CD8-positive, alpha-beta memory T cell (primary cell): ENCODE measurements around the gene LYPD4. TPM values are rescaled to one million over a fixed set of nuclear protein-coding genes. Genes with fewer than 3 reads are reported as not detected.

Experiments
- CTCF ChIA-PET: fragments of 350-600 bp; sonication (Branson Sonifier 250); formaldehyde crosslinking; loops from one replicate; lab custom pipeline; 2021; ENCODE audit warnings: antibody characterized with exemption; lab: Charles Lee
- POLR2A ChIA-PET: fragments of 350-600 bp; sonication (Branson Sonifier 250); formaldehyde crosslinking; loops from one replicate; lab custom pipeline; 2021; ENCODE audit warnings: antibody characterized with exemption; lab: Charles Lee
- DNase-seq, 5 donors: peaks; one replicate each; pipeline versions ENCODE4 v3.0.0 to v3.0.0-alpha.2; 2020 to 2022; ENCODE audit warnings: mixed read lengths in 1 of 5
- H3K27ac ChIP-seq: one replicate; pipeline ENCODE4 v1.7.0; 2013; ENCODE audit warnings: low read depth, mild to moderate bottlenecking, low read length, moderate library complexity
- H3K27me3 ChIP-seq: 2 replicates; pipeline ENCODE4 v1.7.0; 2013; ENCODE audit warnings: low read length, mild to moderate bottlenecking; ENCODE audit not compliant: insufficient read depth, poor library complexity, severe bottlenecking
- H3K36me3 ChIP-seq: 2 replicates; pipeline ENCODE4 v1.7.0; 2013; ENCODE audit warnings: mild to moderate bottlenecking, low read length, moderate library complexity; ENCODE audit not compliant: insufficient read depth
- H3K4me1 ChIP-seq: 2 replicates; pipeline ENCODE4 v1.7.0; 2013; ENCODE audit warnings: mild to moderate bottlenecking, low read length, moderate library complexity; ENCODE audit not compliant: insufficient read depth
- H3K4me3 ChIP-seq: 2 replicates; pipeline ENCODE4 v1.7.0; 2013; ENCODE audit warnings: mild to moderate bottlenecking, low read length
- H3K9me3 ChIP-seq: 2 replicates; pipeline ENCODE4 v1.7.0; 2013; ENCODE audit warnings: mild to moderate bottlenecking, low read length
- H3K27ac Mint-ChIP-seq, 8 donors: one replicate each; pipeline ENCODE4 v1.8.0; 2020 to 2021; ENCODE audit warnings: mixed read lengths in 8 of 8, mild to moderate bottlenecking in 6 of 8, inconsistent platforms in 3 of 8, moderate library complexity in 3 of 8
- H3K27me3 Mint-ChIP-seq, 2 donors: one replicate each; pipeline ENCODE4 v1.8.0; 2020 to 2021; ENCODE audit warnings: mixed read lengths in 2 of 2, mild to moderate bottlenecking in 1 of 2, moderate library complexity in 1 of 2
- H3K36me3 Mint-ChIP-seq, 3 donors: one replicate each; pipeline ENCODE4 v1.8.0; 2020 to 2021; ENCODE audit warnings: mixed read lengths in 3 of 3, inconsistent platforms in 1 of 3, mild to moderate bottlenecking in 1 of 3
- H3K4me1 Mint-ChIP-seq, 3 donors: one replicate each; pipeline ENCODE4 v1.8.0; 2020 to 2021; ENCODE audit warnings: mixed read lengths in 3 of 3, inconsistent platforms in 1 of 3, mild to moderate bottlenecking in 1 of 3
- H3K4me3 Mint-ChIP-seq, 7 donors: one replicate each; pipeline ENCODE4 v1.8.0; 2020 to 2021; ENCODE audit warnings: mixed read lengths in 7 of 7, mild to moderate bottlenecking in 6 of 7, moderate library complexity in 4 of 7, inconsistent platforms in 2 of 7
- H3K9me3 Mint-ChIP-seq, 5 donors: one replicate each; pipeline ENCODE4 v1.8.0; 2020 to 2022; ENCODE audit warnings: mixed read lengths in 5 of 5, mild to moderate bottlenecking in 3 of 5, moderate library complexity in 2 of 5, inconsistent platforms in 1 of 5
- polyA plus RNA-seq: library from polyadenylated mRNA; unstranded; fragments of 300-500 nt; fragmentation: Illumina TruSeq; gene quantifications from one replicate; pipeline ENCODE4 v1.2.3, GENCODE V29; 2021
- total RNA-seq, 2 experiments: library from RNA; stranded (reverse); gene quantifications; one replicate each; pipeline ENCODE4 v1.2.3, GENCODE V29; 2021

LYPD4 gene
- total and polyA plus RNA-seq, 3 experiments from 2014 or later, result not detected

- Mint-ChIP-seq H3K9me3 (no peaks in the 10 kb centered on the region), H3K27ac (peak within 1 kb of the TSS; percentile 86 to 100 (median 96)), H3K4me1 (peaks cover 43 to 50% (median 46%) of the 10 kb centered on the region in 3 donors), H3K4me3 (peak within 1 kb of the TSS; percentile 88 to 99 (median 92)), H3K27me3 (peaks cover 0 to 4% of the 10 kb centered on the region in 2 donors), H3K36me3 (peaks cover 5 to 49% (median 20%) of the 10 kb centered on the region in 3 donors)
- H3K36me3 ChIP-seq, result peaks cover 37% of the 10 kb centered on the region
- H3K4me3 ChIP-seq, result peak within 1 kb of the TSS; percentile 79
- peak; percentile 96 to 99 (median 98) for DNase-seq
- H3K4me1 ChIP-seq, result peaks cover 48% of the 10 kb centered on the region
- ChIA-PET POLR2A (interaction anchor here (0.7 to 3.7 kb wide), 14 partner anchors 9 to 596 kb away, joined by 3 to 72 read pairs (median 9); partner anchors contain the start of genes ERFL, HNRNPUL1 and RABAC1), CTCF (interaction anchor here (0.6 to 4.5 kb wide), 24 partner anchors 8 to 904 kb away, joined by 3 to 85 read pairs (median 4); partner anchors contain the start of genes ARHGEF1 and RABAC1)
- no peaks in the 10 kb centered on the region for H3K27me3 ChIP-seq
- H3K9me3 ChIP-seq, result no peaks in the 10 kb centered on the region
- H3K27ac ChIP-seq, result peak within 1 kb of the TSS; percentile 93
These were observed 15.3 kb upstream of the LYPD4 start, which contains the start of gene RPS19 for GRCh38 chr19:41859618-41860418. Gene RPS19 (plus strand): TSS chr19:41860255. CDS start chr19:41860775, 520 bp downstream.

- Histone ChIP-seq H3K4me1 (peaks cover 42% of the 10 kb centered on the region), H3K4me3 (peak overlapping the region; percentile 79), H3K9me3 (no peaks in the 10 kb centered on the region), H3K36me3 (peaks cover 31% of the 10 kb centered on the region), H3K27me3 (no peaks in the 10 kb centered on the region), H3K27ac (peak overlapping the region; percentile 93)
- no peak for DNase-seq
- Mint-ChIP-seq H3K27me3 (peaks cover 5 to 10% of the 10 kb centered on the region in 2 donors), H3K4me1 (peaks cover 37 to 44% (median 40%) of the 10 kb centered on the region in 3 donors), H3K9me3 (no peaks in the 10 kb centered on the region), H3K27ac (peak overlapping the region; percentile 86 to 100 (median 96)), H3K36me3 (peaks cover 5 to 43% (median 17%) of the 10 kb centered on the region in 3 donors), H3K4me3 (peak overlapping the region; percentile 88 to 99 (median 92))
- POLR2A ChIA-PET, result interaction anchor here (0.7 to 3.7 kb wide), 14 partner anchors 9 to 595 kb away, joined by 3 to 72 read pairs (median 9); partner anchors contain the start of genes ERFL, HNRNPUL1 and RABAC1
- CTCF ChIA-PET, result interaction anchor here (0.6 to 4.5 kb wide), 21 partner anchors 8 to 904 kb away, joined by 3 to 85 read pairs (median 5); partner anchors contain the start of genes ARHGEF1 and RABAC1
These were observed 14.7 kb upstream of the LYPD4 start for GRCh38 chr19:41859213-41859617.

GRCh38 chr19:41853768-41854167, 9.3 kb upstream of the LYPD4 start:
- no peak for DNase-seq
- no peak overlapping the region for H3K27ac Mint-ChIP-seq
- Histone ChIP-seq H3K4me1 (peaks cover under 1% of the 10 kb centered on the region), H3K4me3 (no peak overlapping the region), H3K9me3 (no peaks in the 10 kb centered on the region), H3K27me3 (no peaks in the 10 kb centered on the region), H3K36me3 (no peaks in the 10 kb centered on the region), H3K27ac (no peak overlapping the region)
- no peaks in the 10 kb centered on the region for H3K4me1 Mint-ChIP-seq
- peaks cover 8 to 10% of the 10 kb centered on the region in 2 donors for H3K27me3 Mint-ChIP-seq
- no peaks in the 10 kb centered on the region for H3K36me3 Mint-ChIP-seq
- no peaks in the 10 kb centered on the region for H3K9me3 Mint-ChIP-seq
- POLR2A ChIA-PET, result no interaction called here
- H3K4me3 Mint-ChIP-seq, result no peak overlapping the region
- CTCF ChIA-PET, result no interaction called here

- Histone ChIP-seq H3K4me1 (no peaks in the 10 kb centered on the region), H3K27me3 (no peaks in the 10 kb centered on the region), H3K36me3 (no peaks in the 10 kb centered on the region), H3K9me3 (no peaks in the 10 kb centered on the region), H3K27ac (no peak overlapping the region), H3K4me3 (no peak overlapping the region)
- H3K36me3 Mint-ChIP-seq, result no peaks in the 10 kb centered on the region
- no peak for DNase-seq
- peaks cover 8 to 10% of the 10 kb centered on the region in 2 donors for H3K27me3 Mint-ChIP-seq
- H3K4me1 Mint-ChIP-seq, result no peaks in the 10 kb centered on the region
- CTCF ChIA-PET, result no interaction called here
- no peak overlapping the region for H3K27ac Mint-ChIP-seq
- POLR2A ChIA-PET, result no interaction called here
- H3K9me3 Mint-ChIP-seq, result no peaks in the 10 kb centered on the region
- H3K4me3 Mint-ChIP-seq, result no peak overlapping the region
These were observed 8.9 kb upstream of the LYPD4 start for GRCh38 chr19:41853344-41853743.

GRCh38 chr19:41851456-41851855, 7.0 kb upstream of the LYPD4 start:
- no peak for DNase-seq
- ChIA-PET POLR2A (interaction anchor here (0.5 kb wide), 1 partner anchor 9 kb away, joined by 7 read pairs; no protein-coding TSS in a partner anchor), CTCF (interaction anchor here (0.7 to 1.7 kb wide), 3 partner anchors 8 to 59 kb away, joined by 3 to 6 read pairs (median 3); partner anchors contain the start of gene RPS19)
- Mint-ChIP-seq H3K9me3 (no peaks in the 10 kb centered on the region), H3K4me1 (no peaks in the 10 kb centered on the region), H3K27me3 (peaks cover 5 to 8% of the 10 kb centered on the region in 2 donors), H3K4me3 (no peak overlapping the region), H3K27ac (no peak overlapping the region), H3K36me3 (no peaks in the 10 kb centered on the region)
- Histone ChIP-seq H3K4me1 (no peaks in the 10 kb centered on the region), H3K27me3 (no peaks in the 10 kb centered on the region), H3K36me3 (no peaks in the 10 kb centered on the region), H3K4me3 (no peak overlapping the region), H3K27ac (no peak overlapping the region), H3K9me3 (no peaks in the 10 kb centered on the region)

GRCh38 chr19:41850381-41850780, 5.9 kb upstream of the LYPD4 start:
- no peak overlapping the region for H3K27ac ChIP-seq
- no peaks in the 10 kb centered on the region for H3K4me1 ChIP-seq
- H3K9me3 ChIP-seq, result no peaks in the 10 kb centered on the region
- H3K36me3 ChIP-seq, result no peaks in the 10 kb centered on the region
- no peak overlapping the region for H3K4me3 ChIP-seq
- CTCF ChIA-PET, result interaction anchor here (0.9 to 1.6 kb wide), 3 partner anchors 9 to 14 kb away, joined by 3 to 5 read pairs (median 3); partner anchors contain the start of gene RPS19
- POLR2A ChIA-PET, result no interaction called here
- no peaks in the 10 kb centered on the region for H3K9me3 Mint-ChIP-seq
- H3K4me1 Mint-ChIP-seq, result no peaks in the 10 kb centered on the region
- H3K27me3 ChIP-seq, result no peaks in the 10 kb centered on the region
- H3K36me3 Mint-ChIP-seq, result no peaks in the 10 kb centered on the region
- peaks cover 5 to 8% of the 10 kb centered on the region in 2 donors for H3K27me3 Mint-ChIP-seq
- H3K27ac Mint-ChIP-seq, result no peak overlapping the region
- DNase-seq, result no peak
- no peak overlapping the region for H3K4me3 Mint-ChIP-seq

- Mint-ChIP-seq H3K9me3 (no peaks in the 10 kb centered on the region), H3K4me1 (no peaks in the 10 kb centered on the region), H3K27ac (no peak overlapping the region), H3K4me3 (no peak overlapping the region), H3K36me3 (no peaks in the 10 kb centered on the region), H3K27me3 (peaks cover 0 to 4% of the 10 kb centered on the region in 2 donors)
- no peaks in the 10 kb centered on the region for H3K9me3 ChIP-seq
- no peaks in the 10 kb centered on the region for H3K4me1 ChIP-seq
- H3K36me3 ChIP-seq, result no peaks in the 10 kb centered on the region
- no peaks in the 10 kb centered on the region for H3K27me3 ChIP-seq
- DNase-seq, result no peak
- ChIA-PET POLR2A (interaction anchor here (0.6 kb wide), 1 partner anchor 469 kb away, joined by 3 read pairs; no protein-coding TSS in a partner anchor), CTCF (interaction anchor here (1.6 kb wide), 2 partner anchors 9 to 10 kb away, joined by 4 to 5 read pairs; partner anchors contain the start of gene RPS19)
- H3K27ac ChIP-seq, result no peak overlapping the region
- no peak overlapping the region for H3K4me3 ChIP-seq
These were observed 4.6 kb upstream of the LYPD4 start for GRCh38 chr19:41849067-41849466.
